NB4 (cell line): ENCODE measurements around the gene DTNBP1.
"Not testable (repeated sequence)": the region's sequence is repeated elsewhere in the genome, so short reads cannot be mapped to it uniquely, and the experiment has no call there.

Source experiments
- CTCF ChIP-seq: IDR thresholded peaks from one replicate; pipeline ENCODE4 v1.5.1; 2012; ENCODE audit warnings: low read depth, low read length
- POLR2A ChIP-seq: IDR thresholded peaks from 2 replicates; pipeline ENCODE4 v1.6.1; 2011; ENCODE audit warnings: mild to moderate bottlenecking; ENCODE audit not compliant: insufficient read length; ENCODE audit errors: extremely low read depth

- not testable (repeated sequence) for TF ChIP-seq POLR2A, CTCF
Measured at GRCh38 chr6:15543332-15543917, 119.4 kb downstream of the DTNBP1 start.
